ENCODE data around the gene DDX1.

- TF ChIP-seq EZH2 (IDR thresholded peaks at IDR 0.05; ENCODE audit: low read length, missing control alignments) = no peak
- TF ChIP-seq, protein P1, sequence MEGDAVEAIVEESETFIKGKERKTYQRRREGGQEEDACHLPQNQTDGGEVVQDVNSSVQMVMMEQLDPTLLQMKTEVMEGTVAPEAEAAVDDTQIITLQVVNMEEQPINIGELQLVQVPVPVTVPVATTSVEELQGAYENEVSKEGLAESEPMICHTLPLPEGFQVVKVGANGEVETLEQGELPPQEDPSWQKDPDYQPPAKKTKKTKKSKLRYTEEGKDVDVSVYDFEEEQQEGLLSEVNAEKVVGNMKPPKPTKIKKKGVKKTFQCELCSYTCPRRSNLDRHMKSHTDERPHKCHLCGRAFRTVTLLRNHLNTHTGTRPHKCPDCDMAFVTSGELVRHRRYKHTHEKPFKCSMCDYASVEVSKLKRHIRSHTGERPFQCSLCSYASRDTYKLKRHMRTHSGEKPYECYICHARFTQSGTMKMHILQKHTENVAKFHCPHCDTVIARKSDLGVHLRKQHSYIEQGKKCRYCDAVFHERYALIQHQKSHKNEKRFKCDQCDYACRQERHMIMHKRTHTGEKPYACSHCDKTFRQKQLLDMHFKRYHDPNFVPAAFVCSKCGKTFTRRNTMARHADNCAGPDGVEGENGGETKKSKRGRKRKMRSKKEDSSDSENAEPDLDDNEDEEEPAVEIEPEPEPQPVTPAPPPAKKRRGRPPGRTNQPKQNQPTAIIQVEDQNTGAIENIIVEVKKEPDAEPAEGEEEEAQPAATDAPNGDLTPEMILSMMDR (conservative IDR thresholded peaks at IDR 0.05 in 1 of 2, IDR thresholded peaks at IDR 0.05 in 1 of 2; ENCODE audit: low read depth in 1 of 2, low read length in 2 of 2) = no peak
Measured at GRCh38 chr2:15667809-15668556, 76.3 kb downstream of the DDX1 start.
